ENCODE results near the gene LAMA5.

GRCh38 chr20:62391165-62392076 lies 24.3 kb upstream of the LAMA5 start:
- TF ChIP-seq CTCF (IDR thresholded peaks at IDR 0.05) = no peak
- no peak for TF ChIP-seq POLR2A (IDR thresholded peaks at IDR 0.05)
- TF ChIP-seq POLR2AphosphoS5 (IDR thresholded peaks at IDR 0.05; ENCODE audit: insufficient read depth in 1 of 2, low read depth in 1 of 2) = no peak

Data from vagina (tissue), 2 donors.